ENCODE data around the gene C1QTNF3. TPM values are rescaled to one million over a fixed set of nuclear protein-coding genes. Genes with fewer than 3 reads are reported as not detected.

The C1QTNF3 gene
- total and polyA plus RNA-seq, 2 donors (not counting 3 experiments of a cell fraction or from before 2014, with no cell fraction given), result 1.6 TPM

GRCh38 chr5:33968211-33969005 is 74.6 kb downstream of the C1QTNF3 start:
- H4K20me1 ChIP-seq (replicated peaks; ENCODE audit: control insufficient read depth, extremely low read depth, insufficient read depth, low read length), result no peaks in the 10 kb centered on the region
- H3K9me3 ChIP-seq (replicated peaks; ENCODE audit: control insufficient read depth, insufficient read depth, low read length), result no peaks in the 10 kb centered on the region
- FAIRE-seq (no peak), DNase-seq (ENCODE audit: low read depth, low spot score) (no peak)
- BruUV-seq (replicated peaks), result no TSS peak
- POLR2A ChIA-PET, result no interaction called here
- H3K4me3 ChIP-seq (replicated peaks in 1 of 3; ENCODE audit: insufficient read depth in 1 of 3, low read depth in 1 of 3, low read length in 3 of 3), result no peak overlapping the region
- intact Hi-C loops (cut with micrococcal nuclease) (no loop called here), dilution Hi-C loops (cut with MboI; ENCODE audit: extremely low pct_ligation_motif_present, low sequenced_read_pairs) (no loop called here)
- no peak overlapping the region for H2AFZ ChIP-seq (ENCODE audit: low read depth, low read length)
- no peak overlapping the region for H3K9ac ChIP-seq (replicated peaks; ENCODE audit: extremely low read depth, insufficient read depth, low read length)
- H3K4me1 ChIP-seq (ENCODE audit: control insufficient read depth, extremely low read depth, insufficient read depth, low read length), result no peaks in the 10 kb centered on the region
- no peaks in the 10 kb centered on the region for H3K79me2 ChIP-seq (ENCODE audit: control insufficient read depth, insufficient read depth, low read length)
- peaks cover under 1 to 1% of the 10 kb centered on the region in 2 experiments for H3K27me3 ChIP-seq (ENCODE audit: control insufficient read depth in 2 of 2, insufficient read depth in 2 of 2, low read length in 2 of 2)
- no peak for TF ChIP-seq EZH2 (IDR thresholded peaks at IDR 0.05; ENCODE audit: borderline replicate concordance, low read depth, low read length, severe bottlenecking)
- no peak for TF ChIP-seq JUN (IDR thresholded peaks at IDR 0.05; ENCODE audit: borderline replicate concordance, insufficient read depth, insufficient read length, low read depth)
- TF ChIP-seq CTCF (IDR thresholded peaks at IDR 0.05; ENCODE audit: extremely low read depth in 1 of 2, insufficient read depth in 1 of 2, low read depth in 1 of 2, low read length in 2 of 2), result no peak
- TF ChIP-seq MAX (IDR thresholded peaks at IDR 0.05; ENCODE audit: insufficient read depth, insufficient read length), result no peak
- no peak for TF ChIP-seq MYC (IDR thresholded peaks at IDR 0.05; ENCODE audit: low read depth, low read length)
- no peak for TF ChIP-seq FOS (IDR thresholded peaks at IDR 0.05; ENCODE audit: borderline replicate concordance, insufficient read depth, low read length)
- H3K4me2 ChIP-seq (ENCODE audit: insufficient read depth, low read length), result no peak overlapping the region
- no peak overlapping the region for H3K27ac ChIP-seq (ENCODE audit: insufficient read depth, low read depth, low read length)
- no peaks in the 10 kb centered on the region for H3K36me3 ChIP-seq (ENCODE audit: control insufficient read depth in 2 of 2, extremely low read depth in 1 of 2, insufficient read depth in 2 of 2, low read length in 2 of 2)
- H3K9me1 ChIP-seq (replicated peaks; ENCODE audit: control insufficient read depth, extremely low read depth, insufficient read depth, low read length), result no peaks in the 10 kb centered on the region
- CTCF ChIA-PET, result interaction anchor here (1.5 to 7.0 kb wide), 5 partner anchors 12 to 533 kb away, joined by 5 to 177 read pairs (median 48); no protein-coding TSS in a partner anchor

Small RNA genes lying within 50 kb of the gene (small RNA-seq; reads per million reads assigned to genes)
- not detected for gene AC139783.1 (ENCODE audit: insufficient read depth, insufficient read length, low read depth, low replicate concordance)

Other genes with a start within 250 kb of the C1QTNF3 start
- 0.88 TPM in 1 of 2 replicates, not detected in the other for gene ADAMTS12, start 151.2 kb downstream of the C1QTNF3 start, total RNA-seq
- gene ADAMTS12, start 151.2 kb downstream of the C1QTNF3 start, polyA plus RNA-seq, result not detected in 2 replicates
- gene RXFP3, start 106.8 kb downstream of the C1QTNF3 start, total RNA-seq, result not detected in 2 replicates
- not detected in 2 replicates for gene RXFP3, start 106.8 kb downstream of the C1QTNF3 start, polyA plus RNA-seq
- gene SLC45A2, start 58.5 kb downstream of the C1QTNF3 start, total RNA-seq, result not detected in 2 replicates
- gene SLC45A2, start 58.5 kb downstream of the C1QTNF3 start, polyA plus RNA-seq, result not detected in 2 replicates
- gene AMACR, start 35.2 kb downstream of the C1QTNF3 start, total RNA-seq, result 8.3 and 8.7 TPM in 2 replicates
- 6.7 and 7.1 TPM in 2 replicates for gene AMACR, start 35.2 kb downstream of the C1QTNF3 start, polyA plus RNA-seq